Activated naive CD8-positive, alpha-beta T cell treated with anti-CD3 and anti-CD28 coated beads, Interleukin-2, amount 50 U/mL, for 16 hours (primary cell): ENCODE data around the gene CASP3.
"Not testable (repeated sequence)": the region's sequence is repeated elsewhere in the genome, so short reads cannot be mapped to it uniquely, and the experiment has no call there.

ENCODE experiments used
- DNase-seq: peaks from one replicate; pipeline ENCODE4 v3.0.0-alpha.2; 2020; ENCODE audit warnings: low read depth, low spot score

CASP3 gene

GRCh38 chr4:184636144-184636543 lies 13.1 kb downstream of the CASP3 start:
- no peak for DNase-seq

- DNase-seq: no peak
These were observed 13.9 kb downstream of the CASP3 start for GRCh38 chr4:184635381-184635780.

DNA sequence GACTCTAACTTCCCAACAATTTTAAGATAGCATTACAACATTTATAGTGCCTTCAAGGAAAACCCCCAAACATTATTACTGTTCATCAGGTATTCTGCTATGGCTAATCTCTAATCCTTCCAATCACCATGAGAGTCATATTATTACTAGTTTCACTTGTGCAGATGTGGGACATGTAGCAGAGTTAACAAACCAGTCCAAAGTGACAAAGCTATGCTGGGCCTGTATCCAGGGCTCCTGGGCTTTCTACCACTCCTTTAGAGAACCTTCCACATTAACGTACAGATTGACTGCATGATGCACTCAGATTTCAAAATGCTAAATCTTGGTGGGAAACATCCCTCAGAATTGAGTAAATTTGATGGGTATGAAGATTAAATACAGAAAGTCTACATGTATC lies 16.4 kb downstream of the CASP3 start:
- no peak for DNase-seq

- no peak for DNase-seq
These were observed 21.1 kb downstream of the CASP3 start for GRCh38 chr4:184628103-184628502.

DNA sequence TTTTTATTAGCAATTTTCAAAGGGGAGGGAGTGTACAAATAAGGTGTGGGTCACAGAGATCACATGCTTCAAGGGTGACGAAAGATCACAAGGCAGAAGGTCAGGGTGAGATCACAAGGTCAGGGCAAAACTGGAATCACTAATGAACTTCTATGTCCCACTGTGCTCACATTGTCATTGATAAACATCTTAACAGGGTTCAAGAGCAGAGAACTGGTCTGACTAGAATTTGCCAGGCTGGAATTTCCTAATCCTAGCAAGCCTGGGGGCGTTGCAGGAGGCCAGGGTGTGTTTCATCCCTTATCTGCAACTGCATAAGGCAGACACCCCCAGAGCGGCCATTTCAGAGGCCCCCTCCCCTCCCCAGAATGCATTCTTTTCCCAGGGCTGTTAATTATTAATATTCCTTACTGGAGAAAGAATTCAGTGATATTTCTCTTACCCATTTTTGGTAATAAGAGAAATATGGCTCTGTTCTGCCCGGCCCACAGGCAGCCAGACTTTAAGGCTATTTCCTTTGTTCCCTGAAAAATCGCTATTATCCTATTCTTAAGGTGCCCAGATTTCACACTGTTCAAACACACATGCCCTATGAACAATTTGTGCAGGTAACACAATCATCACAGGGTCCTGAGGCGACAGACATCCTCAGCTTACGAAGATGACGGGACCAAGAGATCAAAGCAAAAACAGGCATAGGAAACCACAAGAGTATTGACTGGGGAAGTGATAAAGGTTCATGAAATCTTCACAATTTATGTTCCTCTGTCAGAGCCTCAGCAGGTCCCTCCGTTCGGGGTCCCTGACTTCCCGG lies 23.3 kb downstream of the CASP3 start:
- DNase-seq: not testable (repeated sequence)

- no peak for DNase-seq
These were observed 24.2 kb downstream of the CASP3 start for GRCh38 chr4:184624972-184625554.

GRCh38 chr4:184624504-184624903 lies 24.7 kb downstream of the CASP3 start:
- DNase-seq: not testable (repeated sequence)

DNA sequence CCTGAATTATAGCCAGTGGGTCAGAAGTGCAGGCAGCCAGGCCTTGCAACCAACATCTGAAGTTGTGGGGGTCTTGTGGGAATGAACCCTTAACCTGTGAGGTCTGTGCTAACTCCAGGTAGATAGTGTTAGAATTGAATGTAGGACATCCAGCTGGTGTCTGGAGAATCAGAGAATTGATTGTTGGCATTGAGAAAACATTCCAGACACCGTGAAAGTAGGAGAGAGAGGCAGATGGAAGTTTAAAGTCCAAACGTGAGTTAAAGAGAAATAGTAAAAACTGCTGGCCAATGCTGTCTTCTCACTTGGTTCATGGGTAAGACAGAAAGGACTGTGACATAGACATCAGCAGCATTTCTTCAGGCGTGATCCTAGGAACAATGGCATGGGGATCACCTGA lies 27.7 kb downstream of the CASP3 start:
- DNase-seq: no peak

DNA sequence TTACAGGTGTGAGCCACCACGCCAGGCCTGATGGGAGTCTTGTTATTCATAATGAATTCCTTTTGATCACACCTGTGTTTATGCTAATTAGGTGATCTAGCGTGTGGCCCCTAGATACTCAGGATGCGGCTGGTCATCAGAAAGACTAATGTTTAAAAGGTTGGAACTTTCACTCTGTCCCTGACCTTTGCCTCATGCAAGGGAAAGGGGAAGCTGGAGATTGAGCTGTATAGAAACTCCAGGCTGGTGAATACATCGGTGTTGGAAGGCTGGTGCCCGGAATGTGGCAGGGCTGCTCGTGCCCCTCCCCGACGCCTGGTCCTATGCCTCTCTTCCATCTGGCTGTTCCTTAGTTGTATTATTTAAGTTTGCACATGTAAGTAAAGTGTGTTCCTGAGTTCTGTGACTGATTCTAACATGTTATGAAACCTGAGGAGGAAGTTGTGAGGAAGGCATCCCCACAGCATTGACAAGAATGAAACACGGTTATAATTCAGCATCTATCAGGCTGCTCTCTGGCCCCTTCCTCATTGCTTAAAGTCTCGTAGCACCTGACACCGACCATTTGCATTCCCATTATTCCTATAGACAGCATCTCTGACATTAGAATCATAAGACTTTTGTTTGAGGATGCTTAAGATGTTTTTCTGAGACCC lies 28.9 kb downstream of the CASP3 start:
- DNase-seq: no peak

DNA sequence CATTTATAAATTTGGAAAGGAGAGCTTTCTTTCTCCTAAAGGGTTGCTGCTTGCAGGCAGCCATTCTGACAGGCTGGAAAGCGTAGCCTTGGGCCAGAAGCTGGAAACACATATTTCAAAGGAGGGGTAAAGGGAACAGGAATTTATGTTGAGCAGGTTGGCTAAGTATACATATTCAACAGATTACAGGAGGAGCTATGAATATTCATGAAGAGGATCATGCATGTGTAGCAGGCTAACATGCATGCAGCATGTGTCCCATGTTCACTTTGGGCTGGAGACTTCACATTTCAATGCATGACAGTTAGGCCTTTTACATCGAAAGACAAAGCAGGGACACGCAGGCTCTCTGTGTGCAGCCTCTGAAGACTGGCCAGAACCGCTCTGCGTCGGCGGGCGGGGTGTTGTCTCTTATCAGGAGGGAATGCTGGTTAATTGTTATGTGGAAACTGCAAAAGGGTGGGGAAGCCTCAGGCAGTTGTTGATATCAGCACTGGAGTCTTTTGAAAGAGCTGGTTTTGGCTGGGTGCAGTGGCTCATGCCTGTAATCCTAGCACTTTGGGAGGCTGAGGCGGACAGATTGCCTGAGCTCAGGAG lies 31.5 kb downstream of the CASP3 start:
- DNase-seq: no peak

DNA sequence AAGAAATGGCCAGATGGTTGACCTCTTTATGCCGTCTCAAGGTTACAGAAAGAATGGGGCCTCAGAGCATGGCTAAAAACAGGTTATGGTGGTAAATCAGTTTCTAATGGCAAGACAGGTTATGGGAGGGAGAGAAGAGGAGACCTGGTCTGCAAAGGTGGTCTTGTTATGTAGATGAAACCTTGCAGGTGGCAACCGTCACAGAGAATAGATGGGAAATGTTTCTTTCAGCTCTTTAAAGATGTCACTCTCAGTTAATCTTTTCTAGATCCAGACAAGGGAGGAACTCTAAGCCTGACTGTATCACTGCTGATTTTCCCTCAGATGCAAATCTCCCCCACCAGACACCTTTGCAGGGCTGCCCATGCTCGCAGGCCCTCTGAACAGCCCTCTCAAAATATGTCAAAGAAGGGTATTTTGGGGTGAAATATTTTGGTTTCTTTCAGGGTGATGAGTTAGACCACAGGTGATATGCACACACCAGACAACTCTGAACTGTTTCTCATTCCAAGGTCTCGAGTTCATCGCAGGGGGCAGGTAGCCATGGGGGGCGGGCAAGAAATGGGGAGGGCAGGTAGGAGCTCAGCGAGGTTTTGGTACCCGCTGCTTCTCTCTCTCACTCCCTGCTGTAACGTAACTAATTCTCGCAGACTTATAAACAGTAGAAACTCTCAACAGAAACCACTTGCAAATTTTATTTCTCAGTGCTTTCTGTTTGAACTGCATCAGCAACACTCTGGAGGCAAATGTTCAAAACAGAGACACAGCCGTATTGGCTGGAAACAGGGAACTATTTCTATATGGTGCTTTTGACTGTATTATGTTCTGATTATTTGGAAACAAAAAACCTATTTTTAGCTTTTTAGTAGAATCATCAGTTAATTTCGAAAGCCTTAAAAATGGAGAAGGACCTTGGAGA lies 32.4 kb downstream of the CASP3 start:
- no peak for DNase-seq

DNA sequence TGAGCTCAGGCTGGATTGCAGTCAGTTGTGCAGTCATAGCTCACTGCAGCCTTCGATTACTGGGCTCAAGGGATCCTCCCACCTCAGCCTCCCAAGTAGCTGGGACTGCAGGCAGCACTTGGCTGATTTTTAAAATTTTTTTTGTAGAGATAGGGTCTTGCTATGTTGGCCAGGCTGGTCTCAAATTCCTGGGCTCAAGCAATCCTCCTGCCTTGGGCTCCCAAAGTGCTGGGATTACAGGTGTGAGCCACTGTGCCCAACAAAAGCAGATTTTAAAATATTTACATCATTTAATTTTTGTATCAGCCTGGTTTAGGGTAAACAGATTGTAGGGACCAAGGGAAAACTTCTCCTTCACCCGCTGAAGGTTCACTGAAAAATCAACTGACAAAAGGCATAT lies 33.1 kb downstream of the CASP3 start:
- not testable (repeated sequence) for DNase-seq

DNA sequence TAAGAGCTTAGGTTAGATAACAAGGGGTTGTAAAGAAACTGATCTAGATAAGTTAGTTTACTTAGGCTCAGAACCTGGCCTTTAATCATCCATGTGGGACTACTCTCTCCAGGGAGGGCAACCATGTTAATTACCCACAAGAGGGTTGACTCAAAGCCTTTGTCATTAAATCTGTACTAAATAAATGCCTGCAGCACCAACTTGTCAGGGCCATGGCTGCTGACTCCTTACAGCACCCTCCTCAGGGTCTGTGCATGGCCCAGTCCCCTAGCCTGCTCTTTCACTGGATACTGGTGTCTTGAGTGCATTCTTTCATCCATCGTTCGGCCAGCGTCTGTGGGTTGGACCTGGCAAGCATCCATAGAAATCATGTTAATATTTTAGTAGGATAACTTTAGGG lies 34.7 kb downstream of the CASP3 start:
- no peak for DNase-seq

DNA sequence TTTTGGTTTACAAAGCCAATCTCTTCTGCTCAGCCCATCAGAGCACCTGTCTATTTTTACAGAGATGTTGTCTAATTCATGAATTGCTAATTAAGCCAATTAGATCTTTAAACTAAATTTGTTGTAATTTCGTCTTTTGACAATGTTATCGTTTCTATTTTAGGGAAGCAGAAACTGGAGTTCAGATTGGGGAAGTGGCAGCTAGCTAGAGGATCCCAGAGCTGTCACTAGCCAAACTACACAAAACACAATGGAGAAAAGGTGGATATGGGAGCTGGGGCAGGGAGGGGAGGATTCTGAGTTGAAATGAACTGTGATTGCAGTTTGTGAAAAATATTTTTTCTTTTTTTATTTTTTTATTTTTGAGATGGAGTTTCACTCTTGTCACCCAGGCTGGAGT lies 35.8 kb downstream of the CASP3 start:
- DNase-seq: no peak

DNA sequence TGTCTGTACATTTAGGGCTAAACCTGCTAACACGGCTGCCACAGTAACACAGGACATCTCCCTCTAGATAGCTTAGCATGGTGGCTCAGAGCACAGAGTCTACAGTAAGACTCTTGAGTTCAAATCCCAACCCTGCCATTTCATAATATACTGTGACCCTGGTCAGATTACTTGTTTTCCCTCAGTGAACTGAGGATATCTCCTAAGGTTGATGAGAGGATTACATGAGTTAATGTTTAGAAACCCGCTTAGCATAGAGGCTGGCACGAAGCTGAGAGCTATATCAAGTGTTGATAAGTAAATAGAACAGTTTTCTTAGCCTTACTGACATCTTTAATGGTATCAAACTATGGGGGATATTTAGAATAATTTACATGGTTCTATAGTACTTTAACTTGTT lies 37.2 kb downstream of the CASP3 start:
- no peak for DNase-seq

- DNase-seq: not testable (repeated sequence)
These were observed 41.8 kb downstream of the CASP3 start for GRCh38 chr4:184607429-184607828.

DNA sequence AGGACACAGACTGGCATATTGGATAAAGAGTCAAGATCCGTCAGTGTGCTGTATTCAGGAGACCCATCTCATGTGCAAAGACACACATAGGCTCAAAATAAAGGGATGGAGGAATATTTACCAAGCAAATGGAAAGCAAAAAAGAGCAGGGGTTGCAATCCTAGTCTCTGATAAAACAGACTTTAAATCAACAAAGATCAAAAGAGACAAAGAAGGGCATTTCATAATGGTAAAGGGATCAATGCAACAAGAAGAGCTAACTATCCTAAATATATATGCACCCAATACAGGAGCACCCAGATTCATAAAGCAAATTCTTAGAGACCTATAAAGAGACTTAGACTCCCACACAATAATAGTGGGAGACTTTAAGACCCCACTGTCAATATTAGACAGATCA lies 46.4 kb downstream of the CASP3 start:
- DNase-seq: not testable (repeated sequence)

DNA sequence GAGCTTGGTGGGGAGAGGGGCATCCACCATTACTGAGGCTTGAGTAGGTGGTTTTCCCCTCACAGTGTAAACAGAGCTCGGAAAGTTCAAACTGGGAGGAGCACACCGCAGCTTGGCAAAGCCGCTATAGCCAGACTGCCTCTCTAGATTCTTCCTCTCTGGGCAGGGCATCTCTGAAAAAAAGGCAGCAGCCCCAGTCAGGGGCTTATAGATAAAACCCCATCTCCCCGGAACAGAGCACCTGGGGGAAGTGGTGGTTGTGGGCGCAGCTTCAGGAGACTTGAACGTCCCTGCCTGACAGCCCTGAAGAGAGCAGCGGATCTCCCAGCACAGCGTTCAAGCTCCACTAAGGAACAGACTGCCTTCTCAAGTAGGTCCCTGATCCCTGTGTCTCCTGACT lies 48.3 kb downstream of the CASP3 start:
- DNase-seq: not testable (repeated sequence)

DNA sequence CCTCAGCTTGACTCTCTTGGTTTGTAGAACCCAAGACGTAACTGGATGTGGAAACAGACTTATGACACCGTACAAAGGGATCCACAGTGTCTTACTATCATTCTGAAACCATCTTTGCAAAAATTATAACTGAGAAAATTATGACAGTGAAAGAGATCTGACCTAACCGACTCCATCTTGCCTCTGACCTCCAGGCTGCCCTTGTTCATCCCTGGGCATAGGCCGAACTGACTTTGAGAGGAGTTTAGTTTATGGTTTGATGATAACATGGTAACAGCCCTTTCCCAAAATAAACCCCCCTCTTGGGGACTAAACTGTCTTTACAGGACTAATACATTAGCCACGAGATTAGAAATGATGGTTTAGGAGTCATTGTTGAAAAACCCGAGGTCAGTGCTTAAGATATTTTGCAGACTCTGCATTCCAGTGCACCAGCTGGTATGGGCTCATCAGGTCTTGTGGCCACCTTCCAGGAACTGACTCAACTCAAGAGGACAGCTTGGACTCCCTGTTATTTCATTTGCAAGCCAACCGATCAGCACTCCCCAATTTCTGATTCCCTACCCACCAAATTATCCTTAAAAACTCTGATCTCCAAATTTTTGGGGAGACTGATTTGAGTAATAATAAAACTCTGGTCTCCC lies 49.6 kb downstream of the CASP3 start:
- no peak for DNase-seq

DNA sequence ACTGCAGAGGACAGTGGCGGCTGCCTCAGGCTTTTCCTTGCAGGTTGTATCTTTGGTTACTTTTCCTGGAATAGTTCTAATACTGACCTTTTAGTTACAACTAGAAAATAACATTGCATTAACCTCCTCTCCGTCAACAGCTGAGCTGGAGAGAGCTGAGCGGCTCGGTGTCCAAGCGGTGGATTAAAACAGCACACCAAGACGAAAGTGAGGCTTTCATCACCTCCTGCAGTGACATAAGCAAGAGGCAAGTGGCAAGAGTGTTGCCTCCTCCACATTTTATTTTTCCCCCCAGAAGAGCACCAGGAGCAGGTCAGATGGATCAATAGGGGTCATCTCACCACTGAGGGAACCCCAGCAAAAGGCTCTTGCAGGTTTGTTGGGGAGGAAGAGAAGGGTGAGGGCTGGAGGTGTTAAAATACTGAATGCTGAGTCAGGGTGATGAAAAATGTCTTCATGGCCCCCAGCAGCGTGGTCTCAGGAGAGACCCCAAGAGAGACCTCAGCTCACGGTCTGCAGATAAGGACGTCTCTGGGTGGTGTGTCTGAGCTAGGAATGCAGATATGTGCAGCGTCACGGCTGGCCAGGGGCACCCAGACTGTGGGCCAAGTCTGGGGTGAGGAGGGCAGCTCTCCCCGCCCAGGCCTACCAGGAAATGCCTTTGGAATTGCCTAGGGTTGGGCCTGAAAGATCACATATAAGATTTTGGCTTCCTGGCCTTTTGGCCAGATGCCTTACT lies 50.3 kb downstream of the CASP3 start:
- DNase-seq: no peak
